SU-DHL-6 (cell line): ENCODE measurements around the gene DAAM2.

Experiments
- H2AFZ ChIP-seq: fragments of 200-600 bp; sonication (generic); 2 replicates; pipeline ENCODE4 v1.6.1; 2014; ENCODE audit warnings: low read depth, mild to moderate bottlenecking, moderate library complexity, mixed read lengths, antibody characterized with exemption, low read length; ENCODE audit not compliant: severe bottlenecking
- H3F3A ChIP-seq: fragments of 200-600 bp; shearing (Covaris generic); 2 replicates; pipeline ENCODE4 v1.6.0; 2016; ENCODE audit warnings: antibody characterized with exemption, mild to moderate bottlenecking; ENCODE audit not compliant: insufficient read depth
- H3K27ac ChIP-seq: fragments of 200-600 bp; sonication (generic); 2 replicates; pipeline ENCODE4 v1.5.1; 2016; ENCODE audit warnings: low read depth, mild to moderate bottlenecking, low read length, moderate library complexity, mixed read lengths
- H3K27me3 ChIP-seq: fragments of 200-600 bp; sonication (generic), shearing (Covaris generic); 2 replicates; pipeline ENCODE4 v1.6.0; 2014; ENCODE audit warnings: mild to moderate bottlenecking, low read length
- H3K36me3 ChIP-seq: fragments of 200-600 bp; sonication (generic); 2 replicates; pipeline ENCODE4 v1.6.1; 2014; ENCODE audit warnings: mild to moderate bottlenecking, low read length, mixed read lengths
- H3K4me2 ChIP-seq: fragments of 300-600, 200-600 bp; shearing (Covaris generic), sonication (generic); 2 replicates; pipeline ENCODE4 v1.6.0; 2014; ENCODE audit warnings: low read length, low read depth, mild to moderate bottlenecking; ENCODE audit not compliant: poor library complexity, severe bottlenecking
- H3K4me3 ChIP-seq: fragments of 200-600 bp; sonication (generic); 2 replicates; pipeline ENCODE4 v1.5.1; 2014; ENCODE audit warnings: antibody characterized with exemption, low read length, mild to moderate bottlenecking, mixed read lengths; ENCODE audit not compliant: insufficient read depth, poor library complexity, severe bottlenecking
- H3K79me2 ChIP-seq: fragments of 200-600 bp; sonication (generic); 2 replicates; pipeline ENCODE4 v1.6.1; 2014; ENCODE audit warnings: mild to moderate bottlenecking, low read length, moderate library complexity; ENCODE audit not compliant: insufficient read depth
- H3K9ac ChIP-seq: fragments of 200-600 bp; sonication (generic); 2 replicates; pipeline ENCODE4 v1.7.0; 2014; ENCODE audit warnings: mild to moderate bottlenecking, low read length
- H3K9me2 ChIP-seq: fragments of 200-600 bp; sonication (generic); replicated peaks from 2 replicates; pipeline ENCODE4 v1.6.1; 2014; ENCODE audit warnings: low read length; ENCODE audit not compliant: insufficient read depth
- H3K9me3 ChIP-seq: fragments of 200-600 bp; sonication (generic); 2 replicates; pipeline ENCODE4 v1.6.1; 2014; ENCODE audit warnings: low read length, mixed read lengths; ENCODE audit not compliant: insufficient read depth
- H4K20me1 ChIP-seq: fragments of 200-600 bp; sonication (generic); 2 replicates; pipeline ENCODE4 v1.6.1; 2014; ENCODE audit warnings: low read depth, mild to moderate bottlenecking, antibody characterized with exemption, low read length, moderate library complexity, mixed read lengths
- EZH2phosphoT487 ChIP-seq: fragments of 200-600 bp; sonication (generic), shearing (Covaris generic); conservative IDR thresholded peaks from 2 replicates; pipeline ENCODE4 v1.6.1; 2018; ENCODE audit warnings: mild to moderate bottlenecking, antibody characterized with exemption, low read length, moderate library complexity, mixed read lengths
- TF ChIP-seq, protein P1 (sequence below): fragments of 200-600 bp; sonication (generic); IDR thresholded peaks from one replicate; pipeline ENCODE4 v1.5.1; 2017; ENCODE audit warnings: antibody characterized with exemption, mild to moderate bottlenecking, low read length, moderate library complexity; ENCODE audit not compliant: insufficient read depth, poor library complexity, severe bottlenecking

Gene DAAM2

DNA sequence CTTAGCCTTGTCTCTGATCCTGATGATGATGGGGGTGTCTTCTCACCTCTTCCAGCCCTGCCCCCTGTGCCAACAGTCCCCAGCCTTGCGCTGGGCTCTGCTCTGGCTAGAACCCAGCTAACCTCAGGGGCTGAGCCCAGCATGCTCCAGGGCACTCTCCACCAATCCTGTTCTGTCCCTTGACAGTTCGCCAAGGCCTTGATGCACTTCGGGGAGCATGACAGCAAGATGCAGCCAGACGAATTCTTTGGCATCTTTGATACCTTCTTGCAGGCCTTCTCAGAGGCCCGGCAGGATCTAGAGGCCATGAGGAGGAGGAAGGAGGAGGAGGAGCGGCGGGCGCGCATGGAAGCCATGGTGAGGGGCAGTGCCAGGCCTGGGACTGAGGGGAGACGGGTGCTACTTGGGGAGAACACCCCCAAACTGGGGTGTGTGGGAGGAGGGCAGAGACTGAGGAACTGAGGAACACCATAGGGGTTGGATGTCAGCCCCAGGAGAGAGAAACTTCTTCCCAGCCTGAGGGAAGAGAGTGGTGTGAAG lies 109.0 kb downstream of the DAAM2 start:
- H3K9me3 ChIP-seq, result no peaks in the 10 kb centered on the region
- no peak overlapping the region for H3K4me3 ChIP-seq
- no peak overlapping the region for H3K9ac ChIP-seq
- H2AFZ ChIP-seq, result no peak overlapping the region
- H3K27ac ChIP-seq, result no peak overlapping the region
- H3K9me2 ChIP-seq, result no peaks in the 10 kb centered on the region
- no peaks in the 10 kb centered on the region for H3K79me2 ChIP-seq
- TF ChIP-seq, protein P1, sequence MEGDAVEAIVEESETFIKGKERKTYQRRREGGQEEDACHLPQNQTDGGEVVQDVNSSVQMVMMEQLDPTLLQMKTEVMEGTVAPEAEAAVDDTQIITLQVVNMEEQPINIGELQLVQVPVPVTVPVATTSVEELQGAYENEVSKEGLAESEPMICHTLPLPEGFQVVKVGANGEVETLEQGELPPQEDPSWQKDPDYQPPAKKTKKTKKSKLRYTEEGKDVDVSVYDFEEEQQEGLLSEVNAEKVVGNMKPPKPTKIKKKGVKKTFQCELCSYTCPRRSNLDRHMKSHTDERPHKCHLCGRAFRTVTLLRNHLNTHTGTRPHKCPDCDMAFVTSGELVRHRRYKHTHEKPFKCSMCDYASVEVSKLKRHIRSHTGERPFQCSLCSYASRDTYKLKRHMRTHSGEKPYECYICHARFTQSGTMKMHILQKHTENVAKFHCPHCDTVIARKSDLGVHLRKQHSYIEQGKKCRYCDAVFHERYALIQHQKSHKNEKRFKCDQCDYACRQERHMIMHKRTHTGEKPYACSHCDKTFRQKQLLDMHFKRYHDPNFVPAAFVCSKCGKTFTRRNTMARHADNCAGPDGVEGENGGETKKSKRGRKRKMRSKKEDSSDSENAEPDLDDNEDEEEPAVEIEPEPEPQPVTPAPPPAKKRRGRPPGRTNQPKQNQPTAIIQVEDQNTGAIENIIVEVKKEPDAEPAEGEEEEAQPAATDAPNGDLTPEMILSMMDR, result no peak
- TF ChIP-seq EZH2phosphoT487, result no peak
- H3K4me2 ChIP-seq, result no peak overlapping the region
- H3K27me3 ChIP-seq, result no peaks in the 10 kb centered on the region
- H3F3A ChIP-seq, result no peaks in the 10 kb centered on the region
- H3K36me3 ChIP-seq, result no peaks in the 10 kb centered on the region
- H4K20me1 ChIP-seq, result no peaks in the 10 kb centered on the region

GRCh38 chr6:39901670-39902069 lies 109.5 kb downstream of the DAAM2 start:
- no peak overlapping the region for H3K9ac ChIP-seq
- no peaks in the 10 kb centered on the region for H3K9me3 ChIP-seq
- H4K20me1 ChIP-seq, result no peaks in the 10 kb centered on the region
- no peak overlapping the region for H3K4me3 ChIP-seq
- no peak overlapping the region for H3K4me2 ChIP-seq
- no peaks in the 10 kb centered on the region for H3F3A ChIP-seq
- no peaks in the 10 kb centered on the region for H3K36me3 ChIP-seq
- no peaks in the 10 kb centered on the region for H3K79me2 ChIP-seq
- H3K27ac ChIP-seq, result no peak overlapping the region
- H3K27me3 ChIP-seq, result no peaks in the 10 kb centered on the region
- TF ChIP-seq EZH2phosphoT487, result no peak
- TF ChIP-seq, protein P1, result no peak
- no peak overlapping the region for H2AFZ ChIP-seq
- no peaks in the 10 kb centered on the region for H3K9me2 ChIP-seq

DNA sequence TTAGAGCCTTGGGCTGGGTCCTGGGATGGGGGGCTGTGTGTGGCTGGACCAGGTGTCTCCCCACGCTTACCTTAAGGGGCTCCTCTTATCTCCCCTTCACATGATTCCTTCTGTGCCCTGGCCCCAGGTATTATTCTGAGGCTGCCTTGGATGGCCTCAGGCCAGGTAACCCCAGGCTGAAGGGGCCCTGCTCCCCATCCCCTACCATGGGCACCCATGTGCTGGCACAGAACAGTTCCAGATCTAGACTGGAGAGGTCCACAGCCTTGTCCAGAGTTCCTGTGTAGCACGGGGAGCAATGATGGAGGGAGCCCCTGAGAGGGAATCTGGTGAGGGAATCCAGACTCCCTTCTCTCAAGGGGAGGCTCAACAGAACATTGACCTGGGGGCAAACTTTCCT lies 110.0 kb downstream of the DAAM2 start:
- no peaks in the 10 kb centered on the region for H3K9me2 ChIP-seq
- no peak overlapping the region for H3K9ac ChIP-seq
- no peak for TF ChIP-seq EZH2phosphoT487
- TF ChIP-seq, protein P1, result no peak
- H3K79me2 ChIP-seq, result no peaks in the 10 kb centered on the region
- H3K27ac ChIP-seq, result no peak overlapping the region
- no peak overlapping the region for H2AFZ ChIP-seq
- H3K4me2 ChIP-seq, result no peak overlapping the region
- H3F3A ChIP-seq, result no peaks in the 10 kb centered on the region
- H3K36me3 ChIP-seq, result no peaks in the 10 kb centered on the region
- H3K9me3 ChIP-seq, result no peaks in the 10 kb centered on the region
- H4K20me1 ChIP-seq, result no peaks in the 10 kb centered on the region
- no peak overlapping the region for H3K4me3 ChIP-seq
- no peaks in the 10 kb centered on the region for H3K27me3 ChIP-seq
